ENCODE results near the gene KIAA1328. TPM values are rescaled to one million over a fixed set of nuclear protein-coding genes. Genes with fewer than 3 reads are reported as not detected.

Gene KIAA1328
- total and polyA plus RNA-seq, 2 donors (not counting 3 experiments of a cell fraction or from before 2014, with no cell fraction given): 2.7 to 6.5 TPM

DNA sequence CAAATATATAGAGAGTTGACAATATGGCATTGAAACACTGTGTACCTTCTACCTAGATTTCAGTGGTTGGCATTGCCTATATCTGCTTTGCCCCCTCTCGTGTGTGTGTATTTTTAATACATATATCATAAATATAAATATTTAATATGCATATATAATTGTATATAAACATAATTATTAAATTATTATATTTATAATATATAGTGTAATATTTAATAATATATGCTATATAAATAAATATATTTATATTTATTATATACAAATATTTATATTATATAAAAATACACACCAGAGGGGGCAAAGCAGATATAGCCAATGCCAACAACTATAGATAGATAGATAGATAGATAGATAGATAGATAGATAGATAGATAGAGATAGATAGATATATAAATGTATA, 124.1 kb downstream of the KIAA1328 start:
- intact Hi-C loops (cut with micrococcal nuclease): no loop called here
- no peaks in the 10 kb centered on the region for H4K20me1 ChIP-seq (replicated peaks; ENCODE audit: control insufficient read depth, extremely low read depth, insufficient read depth, low read length)
- H3K36me3 ChIP-seq (ENCODE audit: control insufficient read depth in 2 of 2, extremely low read depth in 1 of 2, insufficient read depth in 2 of 2, low read length in 2 of 2): no peaks in the 10 kb centered on the region
- dilution Hi-C loops (cut with MboI; ENCODE audit: extremely low pct_ligation_motif_present, low sequenced_read_pairs): no loop called here
- BruUV-seq (replicated peaks): no TSS peak
- H2AFZ ChIP-seq (ENCODE audit: low read depth, low read length): no peak overlapping the region
- no peak overlapping the region for H3K4me3 ChIP-seq (replicated peaks in 1 of 3; ENCODE audit: insufficient read depth in 1 of 3, low read depth in 1 of 3, low read length in 3 of 3)
- H3K79me2 ChIP-seq (ENCODE audit: control insufficient read depth, insufficient read depth, low read length): no peaks in the 10 kb centered on the region
- FAIRE-seq (no peak), DNase-seq (ENCODE audit: low read depth, low spot score) (no peak)
- no peaks in the 10 kb centered on the region for H3K4me1 ChIP-seq (ENCODE audit: control insufficient read depth, extremely low read depth, insufficient read depth, low read length)
- H3K27ac ChIP-seq (ENCODE audit: insufficient read depth, low read depth, low read length): no peak overlapping the region
- no peaks in the 10 kb centered on the region for H3K9me1 ChIP-seq (replicated peaks; ENCODE audit: control insufficient read depth, extremely low read depth, insufficient read depth, low read length)
- H3K9me3 ChIP-seq (replicated peaks; ENCODE audit: control insufficient read depth, insufficient read depth, low read length): no peaks in the 10 kb centered on the region
- no peak overlapping the region for H3K9ac ChIP-seq (replicated peaks; ENCODE audit: extremely low read depth, insufficient read depth, low read length)
- H3K27me3 ChIP-seq (ENCODE audit: control insufficient read depth in 2 of 2, insufficient read depth in 2 of 2, low read length in 2 of 2): no peaks in the 10 kb centered on the region
- no peak overlapping the region for H3K4me2 ChIP-seq (ENCODE audit: insufficient read depth, low read length)
- CTCF ChIA-PET: no interaction called here
- POLR2A ChIA-PET: no interaction called here
- TF ChIP-seq POLR2A (IDR thresholded peaks at IDR 0.05; ENCODE audit: low read depth, low read length) (no peak), MYC (IDR thresholded peaks at IDR 0.05; ENCODE audit: low read depth, low read length) (no peak), FOS (IDR thresholded peaks at IDR 0.05; ENCODE audit: borderline replicate concordance, insufficient read depth, low read length) (no peak), JUN (IDR thresholded peaks at IDR 0.05; ENCODE audit: borderline replicate concordance, insufficient read depth, insufficient read length, low read depth) (no peak), GATA2 (IDR thresholded peaks at IDR 0.05; ENCODE audit: insufficient read depth, insufficient read length, low read depth, low read length) (no peak), POLR2AphosphoS5 (IDR thresholded peaks at IDR 0.05; ENCODE audit: insufficient read depth, low read depth, low read length) (no peak), EZH2 (IDR thresholded peaks at IDR 0.05; ENCODE audit: borderline replicate concordance, low read depth, low read length, severe bottlenecking) (no peak)
- TF ChIP-seq, protein P1, sequence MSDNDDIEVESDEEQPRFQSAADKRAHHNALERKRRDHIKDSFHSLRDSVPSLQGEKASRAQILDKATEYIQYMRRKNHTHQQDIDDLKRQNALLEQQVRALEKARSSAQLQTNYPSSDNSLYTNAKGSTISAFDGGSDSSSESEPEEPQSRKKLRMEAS (IDR thresholded peaks at IDR 0.05; ENCODE audit: insufficient read depth, insufficient read length): no peak
- TF ChIP-seq, protein P2, sequence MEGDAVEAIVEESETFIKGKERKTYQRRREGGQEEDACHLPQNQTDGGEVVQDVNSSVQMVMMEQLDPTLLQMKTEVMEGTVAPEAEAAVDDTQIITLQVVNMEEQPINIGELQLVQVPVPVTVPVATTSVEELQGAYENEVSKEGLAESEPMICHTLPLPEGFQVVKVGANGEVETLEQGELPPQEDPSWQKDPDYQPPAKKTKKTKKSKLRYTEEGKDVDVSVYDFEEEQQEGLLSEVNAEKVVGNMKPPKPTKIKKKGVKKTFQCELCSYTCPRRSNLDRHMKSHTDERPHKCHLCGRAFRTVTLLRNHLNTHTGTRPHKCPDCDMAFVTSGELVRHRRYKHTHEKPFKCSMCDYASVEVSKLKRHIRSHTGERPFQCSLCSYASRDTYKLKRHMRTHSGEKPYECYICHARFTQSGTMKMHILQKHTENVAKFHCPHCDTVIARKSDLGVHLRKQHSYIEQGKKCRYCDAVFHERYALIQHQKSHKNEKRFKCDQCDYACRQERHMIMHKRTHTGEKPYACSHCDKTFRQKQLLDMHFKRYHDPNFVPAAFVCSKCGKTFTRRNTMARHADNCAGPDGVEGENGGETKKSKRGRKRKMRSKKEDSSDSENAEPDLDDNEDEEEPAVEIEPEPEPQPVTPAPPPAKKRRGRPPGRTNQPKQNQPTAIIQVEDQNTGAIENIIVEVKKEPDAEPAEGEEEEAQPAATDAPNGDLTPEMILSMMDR (IDR thresholded peaks at IDR 0.05; ENCODE audit: extremely low read depth in 1 of 2, insufficient read depth in 1 of 2, low read depth in 1 of 2, low read length in 2 of 2): no peak
